OCI-LY3 (cell line): ENCODE measurements around the gene ARL3.

Source experiments
- CTCF ChIP-seq: fragments of 200-600, 300-600 bp; sonication (generic); IDR thresholded peaks from 2 replicates; pipeline ENCODE4 v1.5.1; 2014; ENCODE audit warnings: antibody characterized with exemption, low read length, low read depth
- EZH2phosphoT487 ChIP-seq: fragments of 200-600 bp; shearing (Covaris generic); IDR thresholded peaks from 2 replicates; pipeline ENCODE4 v1.6.1; 2018; ENCODE audit warnings: antibody characterized with exemption, mixed run types, low read depth

GRCh38 chr10:102735065-102735562, 20.9 kb upstream of the ARL3 start:
- TF ChIP-seq CTCF (no peak), EZH2phosphoT487 (no peak)
